ENCODE measurements around the gene TEKT1. TPM values are rescaled to one million over a fixed set of nuclear protein-coding genes. Genes with fewer than 3 reads are reported as not detected.

TEKT1 gene
- total RNA-seq, 1 experiment from 2014 or later, result not detected

DNA sequence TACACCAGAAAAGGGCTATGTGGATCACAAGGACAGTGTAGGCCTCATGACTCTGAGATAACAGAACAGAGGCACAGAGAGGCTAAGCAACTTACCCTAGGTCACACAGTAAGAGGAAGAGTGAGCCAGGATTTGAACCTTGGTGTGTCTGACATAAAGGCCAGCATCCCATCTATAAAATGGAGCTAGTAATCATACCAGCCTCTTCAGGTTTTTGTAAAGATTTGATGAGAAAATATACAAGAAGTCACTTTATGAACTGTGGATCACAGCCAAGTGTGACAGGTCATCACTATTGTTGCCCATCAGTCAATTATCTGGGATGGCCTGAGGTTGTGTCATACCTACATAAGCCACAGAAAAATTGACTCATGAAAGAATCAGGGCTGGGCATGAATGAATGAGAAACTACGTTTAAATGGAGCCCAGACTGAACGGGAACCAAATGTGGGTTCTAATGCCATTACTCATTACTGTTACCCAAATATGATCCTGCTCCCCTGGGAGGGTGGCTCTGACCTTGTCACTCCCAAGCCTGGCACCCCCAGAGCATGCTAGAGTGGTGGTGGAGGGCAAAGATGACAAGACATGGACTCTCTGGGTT lies 34.5 kb downstream of the TEKT1 start:
- no CpG with 5 or more reads among the region's 2 CpGs for WGBS (ENCODE audit: extremely low coverage, insufficient read length, low lambda C conversion rate)
- H3K79me2 ChIP-seq (ENCODE audit: insufficient read depth, low read length), result no peaks in the 10 kb centered on the region
- H3K27ac Mint-ChIP-seq, result no peak overlapping the region

More for the DNA sequence above, 34.5 kb downstream of the TEKT1 start:
- no peaks in the 10 kb centered on the region for H3K4me1 ChIP-seq (ENCODE audit: insufficient read depth, low read length)
- H3K27ac ChIP-seq (ENCODE audit: insufficient read length, low read depth, low read length), result no peak overlapping the region
- DNase-seq, result no peak
- H3K23ac ChIP-seq (ENCODE audit: insufficient read length, low read depth, low read length), result no peak overlapping the region
- H3K27me3 Mint-ChIP-seq (ENCODE audit: low read depth), result peaks cover 21% of the 10 kb centered on the region
- no peak overlapping the region for H3K4ac ChIP-seq (ENCODE audit: low read depth, low read length)
- H4K20me1 ChIP-seq (ENCODE audit: control insufficient read depth, insufficient read depth, insufficient read length), result no peaks in the 10 kb centered on the region
- TF ChIP-seq, protein P1, sequence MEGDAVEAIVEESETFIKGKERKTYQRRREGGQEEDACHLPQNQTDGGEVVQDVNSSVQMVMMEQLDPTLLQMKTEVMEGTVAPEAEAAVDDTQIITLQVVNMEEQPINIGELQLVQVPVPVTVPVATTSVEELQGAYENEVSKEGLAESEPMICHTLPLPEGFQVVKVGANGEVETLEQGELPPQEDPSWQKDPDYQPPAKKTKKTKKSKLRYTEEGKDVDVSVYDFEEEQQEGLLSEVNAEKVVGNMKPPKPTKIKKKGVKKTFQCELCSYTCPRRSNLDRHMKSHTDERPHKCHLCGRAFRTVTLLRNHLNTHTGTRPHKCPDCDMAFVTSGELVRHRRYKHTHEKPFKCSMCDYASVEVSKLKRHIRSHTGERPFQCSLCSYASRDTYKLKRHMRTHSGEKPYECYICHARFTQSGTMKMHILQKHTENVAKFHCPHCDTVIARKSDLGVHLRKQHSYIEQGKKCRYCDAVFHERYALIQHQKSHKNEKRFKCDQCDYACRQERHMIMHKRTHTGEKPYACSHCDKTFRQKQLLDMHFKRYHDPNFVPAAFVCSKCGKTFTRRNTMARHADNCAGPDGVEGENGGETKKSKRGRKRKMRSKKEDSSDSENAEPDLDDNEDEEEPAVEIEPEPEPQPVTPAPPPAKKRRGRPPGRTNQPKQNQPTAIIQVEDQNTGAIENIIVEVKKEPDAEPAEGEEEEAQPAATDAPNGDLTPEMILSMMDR (conservative IDR thresholded peaks at IDR 0.05), result no peak
- H2BK120ac ChIP-seq (ENCODE audit: low read depth, low read length, poor library complexity, severe bottlenecking), result no peak overlapping the region
- H3K9ac ChIP-seq (ENCODE audit: extremely low read depth, insufficient read length, low read length), result no peak overlapping the region
- no peak overlapping the region for H3T11ph ChIP-seq (ENCODE audit: low read length)
- H3K79me1 ChIP-seq (ENCODE audit: insufficient read depth, low read depth, low read length, poor library complexity, severe bottlenecking), result no peaks in the 10 kb centered on the region
- no peak overlapping the region for H2BK12ac ChIP-seq (ENCODE audit: insufficient read length, low read depth, low read length)
- H4K5ac ChIP-seq (ENCODE audit: insufficient read length, low read depth, low read length), result no peak overlapping the region
- H3K9me3 Mint-ChIP-seq, result no peaks in the 10 kb centered on the region
- no peak overlapping the region for H2BK20ac ChIP-seq (ENCODE audit: low read depth, low read length, poor library complexity, severe bottlenecking)
- peaks cover 18 to 20% of the 10 kb centered on the region in 2 experiments for H3K4me1 Mint-ChIP-seq
- H3K36me3 Mint-ChIP-seq (ENCODE audit: insufficient read depth in 1 of 3, low read depth in 3 of 3), result no peaks in the 10 kb centered on the region
- H2BK5ac ChIP-seq (ENCODE audit: insufficient read length, low read length), result no peak overlapping the region
- no peak overlapping the region for H3K18ac ChIP-seq (ENCODE audit: insufficient read length, low read depth, low read length)
- no peak overlapping the region for H3K4me3 Mint-ChIP-seq
- no peak overlapping the region for H3K14ac ChIP-seq (ENCODE audit: insufficient read depth, low read length)
- H4K91ac ChIP-seq (ENCODE audit: insufficient read length, low read depth, low read length), result no peak overlapping the region
- H2AK5ac ChIP-seq (ENCODE audit: insufficient read length, low read length), result no peak overlapping the region
- H2BK15ac ChIP-seq (ENCODE audit: low read depth, low read length), result no peak overlapping the region
- no peak overlapping the region for H3K56ac ChIP-seq (ENCODE audit: insufficient read length, low read depth, low read length)
- no peaks in the 10 kb centered on the region for H3K27me3 ChIP-seq (ENCODE audit: insufficient read depth, low read length)
- no peaks in the 10 kb centered on the region for H3K23me2 ChIP-seq (ENCODE audit: insufficient read length, low read depth, low read length, poor library complexity, severe bottlenecking)
- no peaks in the 10 kb centered on the region for H3K9me3 ChIP-seq (ENCODE audit: control insufficient read depth, low read depth, low read length)
- H4K8ac ChIP-seq (replicated peaks; ENCODE audit: insufficient read length, low read depth, low read length), result no peak overlapping the region
- no peak overlapping the region for H2AFZ ChIP-seq (ENCODE audit: low read length)
- H3K4me2 ChIP-seq (ENCODE audit: insufficient read depth, insufficient read length, low read length), result no peak overlapping the region
